Testis (tissue), 2 donors: ENCODE results near the gene KIAA1671.

Experiments
- POLR2A ChIP-seq: fragments of 450-650 bp; IDR thresholded peaks from one replicate; pipeline ENCODE4 v1.6.1; 2017; ENCODE audit warnings: antibody characterized with exemption, mild to moderate bottlenecking, moderate library complexity
- TF ChIP-seq, protein P1 (sequence below), 3 experiments: fragments of 450-650 bp in 2 of 3; fragments of 200-600 bp in 1 of 3; sonication (generic) in 1 of 3; IDR thresholded peaks; one replicate each; pipeline ENCODE4 v1.5.1; 2016 to 2019; ENCODE audit warnings: antibody characterized with exemption in 3 of 3, mild to moderate bottlenecking in 2 of 3, moderate library complexity in 1 of 3

DNA sequence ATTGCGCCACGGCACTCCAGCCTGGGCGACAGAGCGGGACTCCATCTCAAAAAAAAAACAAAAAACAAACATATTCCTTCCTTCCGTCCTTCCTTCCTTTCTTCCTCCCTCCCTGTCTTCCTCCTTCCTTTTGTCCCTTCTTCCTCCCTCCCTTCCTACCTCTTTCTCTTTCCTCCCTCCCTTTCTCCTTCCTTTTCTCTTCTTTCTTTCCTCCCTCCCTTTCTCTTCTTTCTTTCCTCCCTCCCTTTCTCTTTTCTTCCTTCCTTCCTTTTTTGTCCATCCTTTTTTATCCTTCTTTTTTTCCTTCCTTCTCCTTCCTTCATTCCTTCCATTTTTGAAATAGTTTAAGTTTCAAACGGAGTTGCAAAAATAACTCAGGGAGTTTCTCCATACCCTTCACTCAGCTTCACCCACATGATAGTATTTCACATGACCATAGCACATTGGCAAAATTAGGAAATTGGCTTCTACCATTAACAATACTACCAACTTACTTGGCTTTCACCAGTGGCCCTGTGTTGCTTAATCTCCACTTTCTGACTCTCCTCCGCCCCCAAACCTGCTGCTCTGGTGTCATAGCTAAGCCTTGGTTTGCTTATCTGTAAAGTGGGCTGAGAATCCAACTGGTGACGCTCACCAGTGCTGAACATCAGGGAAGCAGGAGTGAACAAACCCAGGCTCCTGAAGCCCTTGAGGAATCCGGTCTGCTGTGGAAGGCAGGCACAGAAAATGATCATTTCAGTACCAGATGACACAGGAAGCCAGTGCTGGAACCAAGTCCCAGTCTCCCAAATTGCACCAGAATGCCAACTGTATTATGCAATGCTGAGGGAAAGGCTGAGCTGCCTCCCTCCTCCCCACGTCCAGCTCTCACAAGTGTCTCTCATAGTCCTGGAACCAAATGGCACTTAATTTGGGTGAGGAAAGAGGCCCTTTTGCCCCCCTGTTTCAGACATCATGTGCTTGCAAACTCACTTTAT, 229.9 kb downstream of the KIAA1671 start:
- TF ChIP-seq POLR2A: no peak
- TF ChIP-seq, protein P1, sequence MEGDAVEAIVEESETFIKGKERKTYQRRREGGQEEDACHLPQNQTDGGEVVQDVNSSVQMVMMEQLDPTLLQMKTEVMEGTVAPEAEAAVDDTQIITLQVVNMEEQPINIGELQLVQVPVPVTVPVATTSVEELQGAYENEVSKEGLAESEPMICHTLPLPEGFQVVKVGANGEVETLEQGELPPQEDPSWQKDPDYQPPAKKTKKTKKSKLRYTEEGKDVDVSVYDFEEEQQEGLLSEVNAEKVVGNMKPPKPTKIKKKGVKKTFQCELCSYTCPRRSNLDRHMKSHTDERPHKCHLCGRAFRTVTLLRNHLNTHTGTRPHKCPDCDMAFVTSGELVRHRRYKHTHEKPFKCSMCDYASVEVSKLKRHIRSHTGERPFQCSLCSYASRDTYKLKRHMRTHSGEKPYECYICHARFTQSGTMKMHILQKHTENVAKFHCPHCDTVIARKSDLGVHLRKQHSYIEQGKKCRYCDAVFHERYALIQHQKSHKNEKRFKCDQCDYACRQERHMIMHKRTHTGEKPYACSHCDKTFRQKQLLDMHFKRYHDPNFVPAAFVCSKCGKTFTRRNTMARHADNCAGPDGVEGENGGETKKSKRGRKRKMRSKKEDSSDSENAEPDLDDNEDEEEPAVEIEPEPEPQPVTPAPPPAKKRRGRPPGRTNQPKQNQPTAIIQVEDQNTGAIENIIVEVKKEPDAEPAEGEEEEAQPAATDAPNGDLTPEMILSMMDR (IDR thresholded peaks at IDR 0.05): no peak
